Progenitor cell of endocrine pancreas (in vitro differentiated cells): ENCODE data around the gene MCM9. TPM values are rescaled to one million over a fixed set of nuclear protein-coding genes. Genes with fewer than 3 reads are reported as not detected.

ENCODE experiments used
- DNase-seq: peaks from one replicate; pipeline ENCODE4 v3.0.0; 2021; ENCODE audit warnings: low spot score; ENCODE audit not compliant: unreplicated experiment
- H3K27ac Mint-ChIP-seq: 2 replicates; pipeline ENCODE4 v1.8.0; 2021; ENCODE audit warnings: mild to moderate bottlenecking, moderate library complexity, mixed read lengths
- H3K27me3 Mint-ChIP-seq: 2 replicates; pipeline ENCODE4 v1.8.0; 2021; ENCODE audit warnings: mixed read lengths
- H3K36me3 Mint-ChIP-seq: 2 replicates; pipeline ENCODE4 v1.8.0; 2022; ENCODE audit warnings: mixed read lengths; ENCODE audit not compliant: insufficient read depth
- H3K4me1 Mint-ChIP-seq: 2 replicates; pipeline ENCODE4 v1.8.0; 2021; ENCODE audit warnings: low read depth, mixed read lengths
- H3K4me3 Mint-ChIP-seq: 2 replicates; pipeline ENCODE4 v1.8.0; 2021; ENCODE audit warnings: low read depth, mild to moderate bottlenecking, moderate library complexity, mixed read lengths
- H3K9me3 Mint-ChIP-seq: 2 replicates; pipeline ENCODE4 v1.8.0; 2021; ENCODE audit warnings: low read depth, mixed read lengths
- total RNA-seq: library from RNA; stranded (reverse); gene quantifications from 2 replicates; pipeline ENCODE4 v1.2.1, GENCODE V29; 2021
- TF ChIP-seq, protein P1 (sequence below): fragments of 200-600 bp; sonication (generic); IDR thresholded peaks from one replicate; pipeline ENCODE4 v1.5.0; 2021; ENCODE audit warnings: antibody characterized with exemption, mild to moderate bottlenecking; ENCODE audit not compliant: unreplicated experiment

MCM9 gene
- total RNA-seq, 1 donor from 2014 or later, result 24.7 TPM

DNA sequence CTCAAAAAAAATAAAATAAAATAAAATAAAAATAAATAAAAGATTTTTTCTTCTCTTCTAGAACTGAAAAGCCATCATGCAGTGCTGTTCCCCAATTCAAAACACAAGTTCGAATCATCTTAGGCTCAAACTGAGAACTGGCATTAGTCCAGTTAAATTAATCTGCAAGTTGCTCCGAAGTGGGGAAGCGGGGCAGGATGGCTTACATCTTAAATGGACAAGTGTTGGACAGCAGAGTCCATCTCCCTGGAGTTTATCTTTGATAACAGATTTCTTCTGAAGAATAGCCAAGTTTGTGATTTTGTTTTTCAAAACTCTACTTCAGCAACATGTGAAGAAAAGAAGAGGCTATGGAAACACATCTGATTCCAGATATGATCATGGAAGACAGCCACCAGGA lies 152.3 kb downstream of the MCM9 start:
- Mint-ChIP-seq H3K4me1 (peaks cover 1% of the 10 kb centered on the region), H3K9me3 (no peaks in the 10 kb centered on the region), H3K27ac (no peak overlapping the region), H3K4me3 (no peak overlapping the region), H3K36me3 (no peaks in the 10 kb centered on the region), H3K27me3 (no peaks in the 10 kb centered on the region)
- TF ChIP-seq, protein P1, sequence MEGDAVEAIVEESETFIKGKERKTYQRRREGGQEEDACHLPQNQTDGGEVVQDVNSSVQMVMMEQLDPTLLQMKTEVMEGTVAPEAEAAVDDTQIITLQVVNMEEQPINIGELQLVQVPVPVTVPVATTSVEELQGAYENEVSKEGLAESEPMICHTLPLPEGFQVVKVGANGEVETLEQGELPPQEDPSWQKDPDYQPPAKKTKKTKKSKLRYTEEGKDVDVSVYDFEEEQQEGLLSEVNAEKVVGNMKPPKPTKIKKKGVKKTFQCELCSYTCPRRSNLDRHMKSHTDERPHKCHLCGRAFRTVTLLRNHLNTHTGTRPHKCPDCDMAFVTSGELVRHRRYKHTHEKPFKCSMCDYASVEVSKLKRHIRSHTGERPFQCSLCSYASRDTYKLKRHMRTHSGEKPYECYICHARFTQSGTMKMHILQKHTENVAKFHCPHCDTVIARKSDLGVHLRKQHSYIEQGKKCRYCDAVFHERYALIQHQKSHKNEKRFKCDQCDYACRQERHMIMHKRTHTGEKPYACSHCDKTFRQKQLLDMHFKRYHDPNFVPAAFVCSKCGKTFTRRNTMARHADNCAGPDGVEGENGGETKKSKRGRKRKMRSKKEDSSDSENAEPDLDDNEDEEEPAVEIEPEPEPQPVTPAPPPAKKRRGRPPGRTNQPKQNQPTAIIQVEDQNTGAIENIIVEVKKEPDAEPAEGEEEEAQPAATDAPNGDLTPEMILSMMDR, result no peak
- no peak for DNase-seq

DNA sequence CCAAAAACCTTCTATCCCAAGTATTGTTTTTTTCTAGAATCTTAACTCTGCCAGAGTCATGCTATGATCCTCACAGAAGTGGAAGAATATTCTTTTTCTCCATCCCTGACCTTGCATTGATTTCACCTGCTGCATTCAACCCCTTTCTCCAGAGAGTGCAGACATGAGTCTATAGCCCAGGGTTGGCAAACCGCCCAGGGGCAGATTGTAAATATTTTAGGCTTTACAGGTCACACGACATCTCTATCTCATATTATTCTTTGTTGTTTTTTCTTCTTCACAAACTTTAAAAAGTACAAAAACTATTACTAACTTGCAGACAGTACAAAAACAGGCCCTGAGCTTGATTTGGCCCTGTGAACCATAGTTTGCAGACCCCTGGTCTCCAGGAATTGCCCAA lies 153.1 kb downstream of the MCM9 start:
- DNase-seq, result no peak
- Mint-ChIP-seq H3K27ac (no peak overlapping the region), H3K9me3 (no peaks in the 10 kb centered on the region), H3K36me3 (no peaks in the 10 kb centered on the region), H3K4me1 (peaks cover 1% of the 10 kb centered on the region), H3K27me3 (no peaks in the 10 kb centered on the region), H3K4me3 (no peak overlapping the region)
- TF ChIP-seq, protein P1, result no peak

DNA sequence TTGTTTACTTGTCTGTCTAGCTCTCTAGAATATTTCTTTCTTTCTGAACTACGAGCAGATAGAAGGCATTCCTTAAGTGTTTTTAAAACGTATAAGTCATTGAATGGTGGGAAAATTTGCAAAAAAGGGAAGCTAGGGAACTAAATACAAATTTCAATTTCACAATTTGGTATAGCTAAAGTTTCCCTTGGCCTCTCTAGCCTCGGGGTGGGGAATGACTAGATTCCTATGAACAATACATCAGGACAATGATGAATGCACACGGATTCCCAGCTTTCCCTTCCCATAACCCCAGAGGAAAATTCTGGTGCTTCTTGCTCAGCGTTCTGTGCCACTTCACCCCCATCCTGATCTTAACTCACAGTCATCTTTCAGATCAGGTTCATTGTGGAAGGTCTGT lies 154.3 kb downstream of the MCM9 start:
- Mint-ChIP-seq H3K4me1 (peaks cover 1% of the 10 kb centered on the region), H3K27ac (no peak overlapping the region)
- no peak for DNase-seq

DNA sequence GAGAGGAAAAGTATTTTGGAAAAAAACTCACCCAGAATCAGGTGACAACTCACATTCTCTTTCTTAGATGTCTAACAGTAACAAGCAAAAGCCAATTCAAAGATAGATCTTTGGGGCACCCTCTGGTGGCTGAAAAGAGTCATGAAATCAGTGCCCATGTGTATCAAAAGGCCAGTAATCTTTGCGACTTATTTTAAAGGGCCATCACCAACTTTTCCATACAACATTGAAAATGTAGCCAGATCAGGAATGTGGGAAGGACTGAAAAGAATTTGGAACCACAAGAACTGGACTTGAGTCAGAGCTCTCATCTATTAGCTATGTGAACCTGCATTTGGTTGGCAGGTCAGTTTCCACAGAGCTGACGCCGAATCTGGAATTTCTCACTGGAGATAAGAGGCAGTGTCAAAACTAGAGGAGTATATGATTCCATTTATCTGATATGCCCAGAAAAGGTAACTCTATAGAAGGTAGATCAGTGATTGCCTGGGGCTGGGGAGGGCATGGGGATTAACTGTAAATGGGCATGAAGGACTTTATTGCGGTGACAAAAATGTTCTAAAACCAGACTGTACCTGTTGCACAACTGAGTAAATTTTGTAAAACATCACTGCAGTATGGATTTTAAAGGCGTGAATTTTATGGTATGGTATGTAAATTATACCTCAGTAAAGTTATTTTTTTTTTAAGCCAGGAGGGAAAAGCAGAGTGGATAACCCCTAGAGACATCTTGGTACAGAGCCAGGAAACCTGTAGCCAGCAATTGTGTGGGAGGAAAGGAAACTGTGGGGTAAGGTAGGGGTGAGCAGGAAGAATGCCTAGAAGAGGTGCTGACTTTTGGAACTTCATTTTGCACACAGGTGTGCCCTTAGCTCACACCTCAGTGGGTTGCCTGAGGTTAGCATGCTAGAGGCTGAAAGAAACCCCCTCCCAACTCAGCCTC lies 158.1 kb downstream of the MCM9 start:
- TF ChIP-seq, protein P1, result peak; percentile 73
- no peak for DNase-seq
- H3K27me3 Mint-ChIP-seq, result no peaks in the 10 kb centered on the region
- no peaks in the 10 kb centered on the region for H3K4me1 Mint-ChIP-seq
- H3K36me3 Mint-ChIP-seq, result no peaks in the 10 kb centered on the region
- H3K9me3 Mint-ChIP-seq, result no peaks in the 10 kb centered on the region
- no peak overlapping the region for H3K4me3 Mint-ChIP-seq
- no peak overlapping the region for H3K27ac Mint-ChIP-seq

More for the DNA sequence above, 154.3 kb downstream of the MCM9 start:
- Mint-ChIP-seq H3K4me3 (no peak overlapping the region), H3K9me3 (no peaks in the 10 kb centered on the region), H3K27me3 (no peaks in the 10 kb centered on the region), H3K36me3 (no peaks in the 10 kb centered on the region)
- TF ChIP-seq, protein P1, result no peak

DNA sequence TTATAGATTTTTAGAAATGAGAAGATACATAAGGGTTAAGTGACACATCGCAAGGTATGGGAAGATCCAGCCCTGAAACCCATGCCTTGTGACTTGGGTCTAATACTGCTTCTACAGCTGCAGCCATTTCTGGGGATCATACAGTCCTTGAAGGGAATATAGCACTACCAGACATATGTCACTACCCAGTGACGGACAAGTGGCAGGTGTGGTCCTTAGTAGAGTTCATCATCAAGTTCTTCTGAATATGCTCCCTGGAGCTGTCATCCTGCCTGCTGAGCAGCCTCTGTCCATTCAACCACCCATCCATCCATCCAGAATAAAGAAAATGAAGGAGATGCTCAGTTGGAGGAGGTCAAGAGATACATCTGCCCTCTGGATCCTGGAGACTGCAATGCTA lies 159.6 kb downstream of the MCM9 start:
- no peaks in the 10 kb centered on the region for H3K9me3 Mint-ChIP-seq
- H3K36me3 Mint-ChIP-seq, result no peaks in the 10 kb centered on the region
- H3K4me1 Mint-ChIP-seq, result peaks cover 3% of the 10 kb centered on the region
- DNase-seq, result no peak
- TF ChIP-seq, protein P1, result no peak
- no peaks in the 10 kb centered on the region for H3K27me3 Mint-ChIP-seq
- H3K4me3 Mint-ChIP-seq, result no peak overlapping the region
- H3K27ac Mint-ChIP-seq, result no peak overlapping the region
